Activated T-cell treated with anti-CD3 and anti-CD28 coated beads for 48 hours (primary cell): ENCODE data around the gene CLOCK.

Experiments used
- DNase-seq: peaks from one replicate; pipeline ENCODE4 v3.0.0-alpha.2; 2020; ENCODE audit warnings: low read depth

Gene CLOCK

GRCh38 chr4:55411621-55412020 lies 135.1 kb downstream of the CLOCK start:
- no peak for DNase-seq

- DNase-seq: no peak
These were observed 136.3 kb downstream of the CLOCK start for GRCh38 chr4:55410431-55410830.

- DNase-seq: no peak
These were observed 137.1 kb downstream of the CLOCK start for GRCh38 chr4:55409468-55410171.

GRCh38 chr4:55407764-55408163 lies 138.9 kb downstream of the CLOCK start:
- DNase-seq: no peak

GRCh38 chr4:55407119-55407518 lies 139.6 kb downstream of the CLOCK start:
- DNase-seq: no peak

- no peak for DNase-seq
These were observed 140.2 kb downstream of the CLOCK start for GRCh38 chr4:55406545-55406944.

GRCh38 chr4:55405073-55405472 lies 141.6 kb downstream of the CLOCK start:
- DNase-seq: no peak

- no peak for DNase-seq
These were observed 147.1 kb downstream of the CLOCK start for GRCh38 chr4:55399581-55399980.

- DNase-seq: no peak
These were observed 147.7 kb downstream of the CLOCK start for GRCh38 chr4:55398966-55399365.

- no peak for DNase-seq
These were observed 148.2 kb downstream of the CLOCK start for GRCh38 chr4:55398461-55398860.

- DNase-seq: no peak
These were observed 149.0 kb downstream of the CLOCK start for GRCh38 chr4:55397520-55398321.

- DNase-seq: no peak
These were observed 149.6 kb downstream of the CLOCK start for GRCh38 chr4:55397126-55397436.

GRCh38 chr4:55396308-55397125 lies 150.2 kb downstream of the CLOCK start:
- DNase-seq: peak; percentile 27

GRCh38 chr4:55395529-55396307 lies 151.0 kb downstream of the CLOCK start, which contains the start of gene TMEM165:
Gene TMEM165 (plus strand): TSS chr4:55395957. CDS start chr4:55396190, 233 bp downstream.
- DNase-seq: peak; percentile 89

- no peak for DNase-seq
These were observed 151.5 kb downstream of the CLOCK start for GRCh38 chr4:55395218-55395528.

- DNase-seq: no peak
These were observed 153.0 kb downstream of the CLOCK start for GRCh38 chr4:55393461-55394320.

- no peak for DNase-seq
These were observed 159.9 kb downstream of the CLOCK start for GRCh38 chr4:55386840-55387239.

- DNase-seq: no peak
These were observed 160.6 kb downstream of the CLOCK start for GRCh38 chr4:55386073-55386472.

GRCh38 chr4:55385201-55385649 lies 161.5 kb downstream of the CLOCK start:
- DNase-seq: no peak

GRCh38 chr4:55382488-55383003 lies 164.2 kb downstream of the CLOCK start:
- no peak for DNase-seq

GRCh38 chr4:55381502-55381901 lies 165.2 kb downstream of the CLOCK start:
- DNase-seq: no peak
